Measurements from ENCODE around the gene RPL38.

Gene RPL38

DNA sequence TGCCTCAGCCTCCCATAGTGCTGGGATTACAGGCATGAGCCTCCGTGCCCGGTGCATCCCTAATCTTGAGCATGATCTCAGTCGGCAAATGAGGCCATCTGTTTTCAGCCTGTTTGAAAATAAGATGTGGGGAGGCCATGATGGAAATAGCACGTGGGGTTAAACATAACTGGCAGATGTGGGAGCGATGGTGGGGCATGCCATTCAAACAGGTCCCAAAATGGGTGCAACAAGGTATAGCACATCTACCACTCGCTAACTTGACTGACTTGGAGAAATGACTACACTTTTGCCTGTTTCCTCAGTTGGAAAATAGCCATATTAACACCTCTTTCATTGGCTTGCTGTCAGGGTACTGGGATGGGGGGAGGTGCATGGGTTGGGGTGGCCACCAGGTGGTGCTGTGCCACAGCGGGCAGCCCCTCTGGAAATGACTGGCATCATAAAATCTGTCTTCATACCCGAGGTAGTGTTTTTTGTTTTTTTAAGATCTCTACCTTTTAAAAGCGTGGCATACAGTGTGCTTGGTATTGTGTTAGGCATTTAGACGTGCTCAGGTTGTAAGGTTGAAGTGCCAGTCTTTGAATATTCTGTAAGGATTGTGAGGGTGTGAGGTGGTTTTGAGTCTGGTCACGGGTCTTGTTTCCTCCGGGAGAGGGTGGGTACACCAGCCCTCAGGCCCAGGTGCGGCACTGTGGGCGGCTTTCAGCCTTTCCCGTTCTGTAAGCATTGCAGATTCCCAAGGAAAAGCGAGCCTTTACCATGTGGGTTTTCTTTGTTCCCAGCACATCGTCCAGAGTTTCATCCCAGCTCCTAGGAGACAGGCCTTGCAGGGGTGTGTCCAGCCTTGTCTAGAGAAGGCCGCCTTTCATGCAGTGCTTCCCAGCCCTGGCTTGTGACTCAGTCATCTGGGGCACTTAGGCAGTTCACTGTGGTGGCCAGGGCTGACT is 7.0 kb downstream of the RPL38 start (continued):
- TF ChIP-seq, protein P1, sequence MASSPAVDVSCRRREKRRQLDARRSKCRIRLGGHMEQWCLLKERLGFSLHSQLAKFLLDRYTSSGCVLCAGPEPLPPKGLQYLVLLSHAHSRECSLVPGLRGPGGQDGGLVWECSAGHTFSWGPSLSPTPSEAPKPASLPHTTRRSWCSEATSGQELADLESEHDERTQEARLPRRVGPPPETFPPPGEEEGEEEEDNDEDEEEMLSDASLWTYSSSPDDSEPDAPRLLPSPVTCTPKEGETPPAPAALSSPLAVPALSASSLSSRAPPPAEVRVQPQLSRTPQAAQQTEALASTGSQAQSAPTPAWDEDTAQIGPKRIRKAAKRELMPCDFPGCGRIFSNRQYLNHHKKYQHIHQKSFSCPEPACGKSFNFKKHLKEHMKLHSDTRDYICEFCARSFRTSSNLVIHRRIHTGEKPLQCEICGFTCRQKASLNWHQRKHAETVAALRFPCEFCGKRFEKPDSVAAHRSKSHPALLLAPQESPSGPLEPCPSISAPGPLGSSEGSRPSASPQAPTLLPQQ (tag by site-specific recombination; IDR thresholded peaks at IDR 0.05): no peak
- TF ChIP-seq, protein P2, sequence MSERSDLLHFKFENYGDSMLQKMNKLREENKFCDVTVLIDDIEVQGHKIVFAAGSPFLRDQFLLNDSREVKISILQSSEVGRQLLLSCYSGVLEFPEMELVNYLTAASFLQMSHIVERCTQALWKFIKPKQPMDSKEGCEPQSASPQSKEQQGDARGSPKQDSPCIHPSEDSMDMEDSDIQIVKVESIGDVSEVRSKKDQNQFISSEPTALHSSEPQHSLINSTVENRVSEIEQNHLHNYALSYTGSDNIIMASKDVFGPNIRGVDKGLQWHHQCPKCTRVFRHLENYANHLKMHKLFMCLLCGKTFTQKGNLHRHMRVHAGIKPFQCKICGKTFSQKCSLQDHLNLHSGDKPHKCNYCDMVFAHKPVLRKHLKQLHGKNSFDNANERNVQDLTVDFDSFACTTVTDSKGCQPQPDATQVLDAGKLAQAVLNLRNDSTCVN (tag by site-specific recombination; optimal IDR thresholded peaks at IDR 0.05): peak; percentile 0
- TF ChIP-seq, protein P3, sequence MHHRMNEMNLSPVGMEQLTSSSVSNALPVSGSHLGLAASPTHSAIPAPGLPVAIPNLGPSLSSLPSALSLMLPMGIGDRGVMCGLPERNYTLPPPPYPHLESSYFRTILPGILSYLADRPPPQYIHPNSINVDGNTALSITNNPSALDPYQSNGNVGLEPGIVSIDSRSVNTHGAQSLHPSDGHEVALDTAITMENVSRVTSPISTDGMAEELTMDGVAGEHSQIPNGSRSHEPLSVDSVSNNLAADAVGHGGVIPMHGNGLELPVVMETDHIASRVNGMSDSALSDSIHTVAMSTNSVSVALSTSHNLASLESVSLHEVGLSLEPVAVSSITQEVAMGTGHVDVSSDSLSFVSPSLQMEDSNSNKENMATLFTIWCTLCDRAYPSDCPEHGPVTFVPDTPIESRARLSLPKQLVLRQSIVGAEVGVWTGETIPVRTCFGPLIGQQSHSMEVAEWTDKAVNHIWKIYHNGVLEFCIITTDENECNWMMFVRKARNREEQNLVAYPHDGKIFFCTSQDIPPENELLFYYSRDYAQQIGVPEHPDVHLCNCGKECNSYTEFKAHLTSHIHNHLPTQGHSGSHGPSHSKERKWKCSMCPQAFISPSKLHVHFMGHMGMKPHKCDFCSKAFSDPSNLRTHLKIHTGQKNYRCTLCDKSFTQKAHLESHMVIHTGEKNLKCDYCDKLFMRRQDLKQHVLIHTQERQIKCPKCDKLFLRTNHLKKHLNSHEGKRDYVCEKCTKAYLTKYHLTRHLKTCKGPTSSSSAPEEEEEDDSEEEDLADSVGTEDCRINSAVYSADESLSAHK (tag by site-specific recombination; IDR thresholded peaks at IDR 0.05): 0 out of 2 replicates have a peak, but pooled peaks have one; percentile 18
- TF ChIP-seq ZNF335 (tag by site-specific recombination; conservative IDR thresholded peaks at IDR 0.05): peak; percentile 85
- 0 out of 2 replicates have a peak, but pooled peaks have one; percentile 11 for TF ChIP-seq WT1 (tag by site-specific recombination; IDR thresholded peaks at IDR 0.05)
- TF ChIP-seq ZNF324 (tag by site-specific recombination; IDR thresholded peaks at IDR 0.05): no peak
- no peak for TF ChIP-seq ZNF157 (tag by site-specific recombination; IDR thresholded peaks at IDR 0.05)
- TF ChIP-seq, protein P4, sequence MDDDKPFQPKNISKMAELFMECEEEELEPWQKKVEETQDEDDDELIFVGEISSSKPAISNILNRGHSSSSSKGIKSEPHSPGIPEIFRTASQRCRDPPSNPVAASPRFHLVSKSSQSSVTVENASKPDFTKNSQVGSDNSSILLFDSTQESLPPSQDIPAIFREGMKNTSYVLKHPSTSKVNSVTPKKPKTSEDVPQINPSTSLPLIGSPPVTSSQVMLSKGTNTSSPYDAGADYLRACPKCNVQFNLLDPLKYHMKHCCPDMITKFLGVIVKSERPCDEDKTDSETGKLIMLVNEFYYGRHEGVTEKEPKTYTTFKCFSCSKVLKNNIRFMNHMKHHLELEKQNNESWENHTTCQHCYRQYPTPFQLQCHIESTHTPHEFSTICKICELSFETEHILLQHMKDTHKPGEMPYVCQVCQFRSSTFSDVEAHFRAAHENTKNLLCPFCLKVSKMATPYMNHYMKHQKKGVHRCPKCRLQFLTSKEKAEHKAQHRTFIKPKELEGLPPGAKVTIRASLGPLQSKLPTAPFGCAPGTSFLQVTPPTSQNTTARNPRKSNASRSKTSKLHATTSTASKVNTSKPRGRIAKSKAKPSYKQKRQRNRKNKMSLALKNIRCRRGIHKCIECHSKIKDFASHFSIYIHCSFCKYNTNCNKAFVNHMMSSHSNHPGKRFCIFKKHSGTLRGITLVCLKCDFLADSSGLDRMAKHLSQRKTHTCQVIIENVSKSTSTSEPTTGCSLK (tag by site-specific recombination; IDR thresholded peaks at IDR 0.05): no peak
- no peak for TF ChIP-seq ZNF621 (tag by site-specific recombination; IDR thresholded peaks at IDR 0.05)
- TF ChIP-seq ZBTB8A (tag by site-specific recombination; IDR thresholded peaks at IDR 0.05): peak; percentile 56; the same call in 1 of the 2 replicates
- TF ChIP-seq, protein P5, sequence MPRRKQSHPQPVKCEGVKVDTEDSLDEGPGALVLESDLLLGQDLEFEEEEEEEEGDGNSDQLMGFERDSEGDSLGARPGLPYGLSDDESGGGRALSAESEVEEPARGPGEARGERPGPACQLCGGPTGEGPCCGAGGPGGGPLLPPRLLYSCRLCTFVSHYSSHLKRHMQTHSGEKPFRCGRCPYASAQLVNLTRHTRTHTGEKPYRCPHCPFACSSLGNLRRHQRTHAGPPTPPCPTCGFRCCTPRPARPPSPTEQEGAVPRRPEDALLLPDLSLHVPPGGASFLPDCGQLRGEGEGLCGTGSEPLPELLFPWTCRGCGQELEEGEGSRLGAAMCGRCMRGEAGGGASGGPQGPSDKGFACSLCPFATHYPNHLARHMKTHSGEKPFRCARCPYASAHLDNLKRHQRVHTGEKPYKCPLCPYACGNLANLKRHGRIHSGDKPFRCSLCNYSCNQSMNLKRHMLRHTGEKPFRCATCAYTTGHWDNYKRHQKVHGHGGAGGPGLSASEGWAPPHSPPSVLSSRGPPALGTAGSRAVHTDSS (tag by site-specific recombination; IDR thresholded peaks at IDR 0.05): no peak
- no peak for TF ChIP-seq HOXA7 (CRISPR knock-in tag; IDR thresholded peaks at IDR 0.05; ENCODE audit: borderline replicate concordance)
- TF ChIP-seq ZNF558 (tag by site-specific recombination; IDR thresholded peaks at IDR 0.05): no peak
- TF ChIP-seq ZNF529 (tag by site-specific recombination; IDR thresholded peaks at IDR 0.05; ENCODE audit: insufficient replicate concordance): no peak
- TF ChIP-seq TRIM28 (IDR thresholded peaks at IDR 0.05; ENCODE audit: borderline replicate concordance, low read length): no peak
- TF ChIP-seq ZNF76 (tag by site-specific recombination; IDR thresholded peaks at IDR 0.05; ENCODE audit: borderline replicate concordance, low read depth): peak; percentile 34; the same call in 1 of the 2 replicates
- TF ChIP-seq, protein P6, sequence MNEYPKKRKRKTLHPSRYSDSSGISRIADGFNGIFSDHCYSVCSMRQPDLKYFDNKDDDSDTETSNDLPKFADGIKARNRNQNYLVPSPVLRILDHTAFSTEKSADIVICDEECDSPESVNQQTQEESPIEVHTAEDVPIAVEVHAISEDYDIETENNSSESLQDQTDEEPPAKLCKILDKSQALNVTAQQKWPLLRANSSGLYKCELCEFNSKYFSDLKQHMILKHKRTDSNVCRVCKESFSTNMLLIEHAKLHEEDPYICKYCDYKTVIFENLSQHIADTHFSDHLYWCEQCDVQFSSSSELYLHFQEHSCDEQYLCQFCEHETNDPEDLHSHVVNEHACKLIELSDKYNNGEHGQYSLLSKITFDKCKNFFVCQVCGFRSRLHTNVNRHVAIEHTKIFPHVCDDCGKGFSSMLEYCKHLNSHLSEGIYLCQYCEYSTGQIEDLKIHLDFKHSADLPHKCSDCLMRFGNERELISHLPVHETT (tag by site-specific recombination; IDR thresholded peaks at IDR 0.05): peak; percentile 10; the same call in 1 of the 2 replicates
- peak; percentile 50; the same call in 1 of the 2 replicates for TF ChIP-seq ZNF660 (tag by site-specific recombination; IDR thresholded peaks at IDR 0.05)
- 0 out of 2 replicates have a peak, but pooled peaks have one; percentile 38 for TF ChIP-seq ZNF24 (tag by site-specific recombination; IDR thresholded peaks at IDR 0.05)
- TF ChIP-seq ZNF560 (tag by site-specific recombination; IDR thresholded peaks at IDR 0.05; ENCODE audit: borderline replicate concordance): no peak
- TF ChIP-seq, protein P7, sequence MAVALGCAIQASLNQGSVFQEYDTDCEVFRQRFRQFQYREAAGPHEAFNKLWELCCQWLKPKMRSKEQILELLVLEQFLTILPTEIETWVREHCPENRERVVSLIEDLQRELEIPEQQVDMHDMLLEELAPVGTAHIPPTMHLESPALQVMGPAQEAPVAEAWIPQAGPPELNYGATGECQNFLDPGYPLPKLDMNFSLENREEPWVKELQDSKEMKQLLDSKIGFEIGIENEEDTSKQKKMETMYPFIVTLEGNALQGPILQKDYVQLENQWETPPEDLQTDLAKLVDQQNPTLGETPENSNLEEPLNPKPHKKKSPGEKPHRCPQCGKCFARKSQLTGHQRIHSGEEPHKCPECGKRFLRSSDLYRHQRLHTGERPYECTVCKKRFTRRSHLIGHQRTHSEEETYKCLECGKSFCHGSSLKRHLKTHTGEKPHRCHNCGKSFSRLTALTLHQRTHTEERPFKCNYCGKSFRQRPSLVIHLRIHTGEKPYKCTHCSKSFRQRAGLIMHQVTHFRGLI (tag by site-specific recombination; IDR thresholded peaks at IDR 0.05): no peak

All from HEK293 (cell line).